GM18502 (cell line): Measurements from ENCODE around the gene POTEF.
"Not testable (repeated sequence)": the region's sequence is repeated elsewhere in the genome, so short reads cannot be mapped to it uniquely, and the experiment has no call there.

Experiments
- ATAC-seq: cut with Tn5 transposase; IDR thresholded peaks from one replicate; pipeline ENCODE4 v1.9.1; 2021; ENCODE audit warnings: mild to moderate bottlenecking; ENCODE audit not compliant: unreplicated experiment, poor library complexity

POTEF gene

GRCh38 chr2:130129120-130129829 is at the start of gene POTEF:
POTEF (minus strand) TSS chr2:130129222; CDS start chr2:130120515, 8,707 bp downstream.
- ATAC-seq = not testable (repeated sequence)

- ATAC-seq = peak; percentile 83
Observed at GRCh38 chr2:130174866-130175265, 45.8 kb upstream of the POTEF start.

- no peak for ATAC-seq
Observed at GRCh38 chr2:130169896-130170295, 40.9 kb upstream of the POTEF start.

GRCh38 chr2:130169163-130169562 is 40.1 kb upstream of the POTEF start:
- not testable (repeated sequence) for ATAC-seq

GRCh38 chr2:130166611-130167010 is 37.6 kb upstream of the POTEF start:
- not testable (repeated sequence) for ATAC-seq

GRCh38 chr2:130165293-130166016 is 36.4 kb upstream of the POTEF start:
- no peak for ATAC-seq

- no peak for ATAC-seq
Observed at GRCh38 chr2:130162968-130163367, 33.9 kb upstream of the POTEF start.

- not testable (repeated sequence) for ATAC-seq
Observed at GRCh38 chr2:130162486-130162885, 33.5 kb upstream of the POTEF start.

GRCh38 chr2:130160838-130161705 is 32.0 kb upstream of the POTEF start:
- not testable (repeated sequence) for ATAC-seq

GRCh38 chr2:130160131-130160530 is 31.1 kb upstream of the POTEF start:
- no peak for ATAC-seq

- not testable (repeated sequence) for ATAC-seq
Observed at GRCh38 chr2:130159376-130159775, 30.4 kb upstream of the POTEF start.

GRCh38 chr2:130158631-130159030 is 29.6 kb upstream of the POTEF start:
- no peak for ATAC-seq

- ATAC-seq = peak; percentile 88
Observed at GRCh38 chr2:130157825-130158514, 28.9 kb upstream of the POTEF start.

- peak; percentile 47 for ATAC-seq
Observed at GRCh38 chr2:130157354-130157753, 28.3 kb upstream of the POTEF start.

GRCh38 chr2:130156624-130157004 is 27.6 kb upstream of the POTEF start:
- ATAC-seq = no peak

GRCh38 chr2:130155956-130156623 is 27.1 kb upstream of the POTEF start:
- ATAC-seq = not testable (repeated sequence)

GRCh38 chr2:130154773-130155765 is 26.0 kb upstream of the POTEF start:
- no peak for ATAC-seq

- not testable (repeated sequence) for ATAC-seq
Observed at GRCh38 chr2:130154423-130154770, 25.4 kb upstream of the POTEF start.
